ENCODE results near the gene MB.

MB gene

GRCh38 chr22:35577799-35578659 lies 39.1 kb downstream of the MB start:
- FAIRE-seq, result no peak
- no peak for DNase-seq (ENCODE audit: insufficient read length, low spot score)
- TF ChIP-seq CTCF (IDR thresholded peaks at IDR 0.05; ENCODE audit: insufficient read depth, missing control alignments), result no peak

GRCh38 chr22:35576671-35577070 lies 40.5 kb downstream of the MB start:
- FAIRE-seq (no peak), DNase-seq (ENCODE audit: insufficient read length, low spot score) (no peak)
- no peak for TF ChIP-seq CTCF (IDR thresholded peaks at IDR 0.05; ENCODE audit: insufficient read depth, missing control alignments)

GRCh38 chr22:35575116-35575748 lies 41.9 kb downstream of the MB start:
- no peak for FAIRE-seq
- DNase-seq (ENCODE audit: insufficient read length, low spot score), result no peak
- TF ChIP-seq CTCF (IDR thresholded peaks at IDR 0.05; ENCODE audit: insufficient read depth, missing control alignments), result no peak

GRCh38 chr22:35572556-35572955 lies 44.6 kb downstream of the MB start:
- no peak for TF ChIP-seq CTCF (IDR thresholded peaks at IDR 0.05; ENCODE audit: insufficient read depth, missing control alignments)
- FAIRE-seq (no peak), DNase-seq (ENCODE audit: insufficient read length, low spot score) (no peak)

- DNase-seq (ENCODE audit: insufficient read length, low spot score) (no peak), FAIRE-seq (no peak)
- no peak for TF ChIP-seq CTCF (IDR thresholded peaks at IDR 0.05; ENCODE audit: insufficient read depth, missing control alignments)
Measured at GRCh38 chr22:35570686-35571194, 46.4 kb downstream of the MB start.

- FAIRE-seq (no peak), DNase-seq (ENCODE audit: insufficient read length, low spot score) (no peak)
- no peak for TF ChIP-seq CTCF (IDR thresholded peaks at IDR 0.05; ENCODE audit: insufficient read depth, missing control alignments)
Measured at GRCh38 chr22:35569916-35570315, 47.2 kb downstream of the MB start.
